Neural progenitor cell (in vitro differentiated cells): ENCODE results near the gene SLC19A3. TPM values are rescaled to one million over a fixed set of nuclear protein-coding genes. Genes with fewer than 3 reads are reported as not detected.
"Not testable (repeated sequence)": the region's sequence is repeated elsewhere in the genome, so short reads cannot be mapped to it uniquely, and the experiment has no call there.

Source experiments
- DNase-seq: peaks from one replicate; pipeline ENCODE4 v3.0.0-alpha.2; 2016; ENCODE audit warnings: low spot score
- H2AFZ ChIP-seq: fragments of 200-600 bp; sonication (generic); replicated peaks from 2 replicates; pipeline ENCODE4 v1.6.1; 2016; ENCODE audit warnings: antibody characterized with exemption
- H3F3A ChIP-seq: fragments of 200-600 bp; sonication (generic); 2 replicates; pipeline ENCODE4 v1.6.1; 2016; ENCODE audit warnings: antibody characterized with exemption, low read depth
- H3K27ac ChIP-seq: fragments of 200-600 bp; sonication (generic); 2 replicates; pipeline ENCODE4 v1.5.1; 2016; ENCODE audit warnings: mild to moderate bottlenecking
- H3K27me3 ChIP-seq: fragments of 200-600 bp; sonication (generic); 2 replicates; pipeline ENCODE4 v1.6.1; 2016; ENCODE audit warnings: mild to moderate bottlenecking, moderate library complexity
- H3K36me3 ChIP-seq: fragments of 200-600 bp; sonication (generic); 2 replicates; pipeline ENCODE4 v1.5.1; 2016
- H3K4me1 ChIP-seq: fragments of 200-600 bp; sonication (generic); 2 replicates; pipeline ENCODE4 v1.6.1; 2016; ENCODE audit warnings: mixed run types
- H3K4me2 ChIP-seq: fragments of 200-600 bp; sonication (generic); 2 replicates; pipeline ENCODE4 v1.6.1; 2016
- H3K4me3 ChIP-seq: fragments of 200-600 bp; sonication (generic); 2 replicates; pipeline ENCODE4 v1.5.1; 2016
- H3K79me2 ChIP-seq: fragments of 200-600 bp; sonication (generic); 2 replicates; pipeline ENCODE4 v1.6.1; 2016; ENCODE audit warnings: low read depth
- H3K9ac ChIP-seq: fragments of 200-600 bp; sonication (generic); 2 replicates; pipeline ENCODE4 v1.6.1; 2016
- H3K9me3 ChIP-seq: fragments of 200-600 bp; sonication (generic); 2 replicates; pipeline ENCODE4 v1.5.1; 2016; ENCODE audit warnings: low read depth
- H4K20me1 ChIP-seq: fragments of 200-600 bp; sonication (generic); 2 replicates; pipeline ENCODE4 v1.6.1; 2016; ENCODE audit warnings: low read depth
- H3K27ac Mint-ChIP-seq: 3 replicates; pipeline ENCODE4 v1.8.0; 2021; ENCODE audit warnings: mixed read lengths
- H3K27me3 Mint-ChIP-seq: 2 replicates; pipeline ENCODE4 v1.8.0; 2022; ENCODE audit warnings: low read depth, mild to moderate bottlenecking, inconsistent platforms, moderate library complexity, mixed read lengths; ENCODE audit not compliant: insufficient read depth
- H3K36me3 Mint-ChIP-seq: 3 replicates; pipeline ENCODE4 v1.8.0; 2021; ENCODE audit warnings: mixed read lengths
- H3K4me1 Mint-ChIP-seq: 3 replicates; pipeline ENCODE4 v1.8.0; 2021; ENCODE audit warnings: mixed read lengths
- H3K4me3 Mint-ChIP-seq: 3 replicates; pipeline ENCODE4 v1.8.0; 2021; ENCODE audit warnings: mild to moderate bottlenecking, moderate library complexity, mixed read lengths
- H3K9me3 Mint-ChIP-seq: 3 replicates; pipeline ENCODE4 v1.8.0; 2020; ENCODE audit warnings: mixed read lengths
- EZH2 ChIP-seq: fragments of 200-600 bp; sonication (generic); IDR thresholded peaks from 2 replicates; pipeline ENCODE4 v1.6.1; 2017; ENCODE audit warnings: antibody characterized with exemption, mild to moderate bottlenecking, moderate library complexity
- EZH2phosphoT487 ChIP-seq: fragments of 200-600 bp; sonication (generic); IDR thresholded peaks from 2 replicates; pipeline ENCODE4 v1.6.1; 2017; ENCODE audit warnings: antibody characterized with exemption
- total RNA-seq: library from RNA; depleted of rRNA; stranded (reverse); fragments of >200 nt; gene quantifications from 2 replicates; pipeline ENCODE4 v1.2.3, GENCODE V29; 2015; ENCODE audit warnings: low replicate concordance
- TF ChIP-seq, protein P1 (sequence below): fragments of 200-600 bp; sonication (generic); IDR thresholded peaks from 2 replicates; pipeline ENCODE4 v1.5.1; 2017; ENCODE audit warnings: antibody characterized with exemption, mild to moderate bottlenecking

Gene SLC19A3
- total RNA-seq, 1 donor from 2014 or later, result 1.6 TPM

DNA sequence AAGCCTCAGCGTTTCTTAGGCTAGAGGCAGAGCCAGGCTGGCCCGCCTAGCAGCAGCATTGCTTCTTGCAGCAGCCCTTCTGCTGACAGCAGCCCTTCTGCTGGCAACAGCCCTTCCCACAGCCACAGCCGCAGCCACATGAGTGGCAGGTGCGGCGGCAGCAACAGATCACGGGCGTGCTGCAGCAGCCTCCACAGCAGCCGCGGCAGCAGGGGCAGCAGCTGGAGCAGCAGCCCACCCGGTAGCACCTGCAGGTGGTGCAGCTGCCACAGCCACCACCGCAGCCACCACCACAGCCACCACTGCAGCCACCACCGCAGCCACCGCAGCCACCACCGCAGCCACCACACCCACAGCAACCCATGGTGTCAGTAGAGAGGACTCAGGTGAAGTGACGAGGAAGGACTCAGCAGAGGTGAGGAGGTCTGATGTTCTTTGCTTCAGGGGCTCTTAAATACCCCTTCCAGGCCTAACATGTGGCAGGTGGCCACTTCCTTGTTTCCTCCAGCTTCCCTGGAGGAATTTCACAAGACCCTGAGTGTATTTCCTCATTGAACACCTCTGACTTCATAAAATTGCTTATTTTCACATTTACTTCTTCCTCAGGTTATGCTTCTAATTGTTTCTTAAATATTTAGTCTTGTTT lies 6.7 kb upstream of the SLC19A3 start, which contains the start of gene SCYGR6:
Gene SCYGR6 (minus strand): TSS at position 364 of the 646 bp plus-strand sequence. CDS start 0 bp downstream, at position 364.
- Histone ChIP-seq H3K4me2 (no peak within 1 kb of the TSS), H3K27me3 (no peaks in the 10 kb centered on the region), H3K9ac (no peak within 1 kb of the TSS), H3K4me1 (no peaks in the 10 kb centered on the region), H2AFZ (no peak within 1 kb of the TSS), H3K36me3 (no peaks in the 10 kb centered on the region), H4K20me1 (no peaks in the 10 kb centered on the region), H3K9me3 (no peaks in the 10 kb centered on the region), H3K27ac (no peak within 1 kb of the TSS), H3K4me3 (no peak within 1 kb of the TSS), H3K79me2 (no peaks in the 10 kb centered on the region), H3F3A (no peaks in the 10 kb centered on the region)
- no peak within 1 kb of the TSS for H3K4me3 Mint-ChIP-seq
- peaks cover 3% of the 10 kb centered on the region for H3K27me3 Mint-ChIP-seq
- no peaks in the 10 kb centered on the region for H3K4me1 Mint-ChIP-seq
- H3K9me3 Mint-ChIP-seq, result no peaks in the 10 kb centered on the region
- no peak for TF ChIP-seq EZH2phosphoT487
- no peak for TF ChIP-seq EZH2
- TF ChIP-seq, protein P1, sequence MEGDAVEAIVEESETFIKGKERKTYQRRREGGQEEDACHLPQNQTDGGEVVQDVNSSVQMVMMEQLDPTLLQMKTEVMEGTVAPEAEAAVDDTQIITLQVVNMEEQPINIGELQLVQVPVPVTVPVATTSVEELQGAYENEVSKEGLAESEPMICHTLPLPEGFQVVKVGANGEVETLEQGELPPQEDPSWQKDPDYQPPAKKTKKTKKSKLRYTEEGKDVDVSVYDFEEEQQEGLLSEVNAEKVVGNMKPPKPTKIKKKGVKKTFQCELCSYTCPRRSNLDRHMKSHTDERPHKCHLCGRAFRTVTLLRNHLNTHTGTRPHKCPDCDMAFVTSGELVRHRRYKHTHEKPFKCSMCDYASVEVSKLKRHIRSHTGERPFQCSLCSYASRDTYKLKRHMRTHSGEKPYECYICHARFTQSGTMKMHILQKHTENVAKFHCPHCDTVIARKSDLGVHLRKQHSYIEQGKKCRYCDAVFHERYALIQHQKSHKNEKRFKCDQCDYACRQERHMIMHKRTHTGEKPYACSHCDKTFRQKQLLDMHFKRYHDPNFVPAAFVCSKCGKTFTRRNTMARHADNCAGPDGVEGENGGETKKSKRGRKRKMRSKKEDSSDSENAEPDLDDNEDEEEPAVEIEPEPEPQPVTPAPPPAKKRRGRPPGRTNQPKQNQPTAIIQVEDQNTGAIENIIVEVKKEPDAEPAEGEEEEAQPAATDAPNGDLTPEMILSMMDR, result no peak
- no peaks in the 10 kb centered on the region for H3K36me3 Mint-ChIP-seq
- no peak for DNase-seq
- H3K27ac Mint-ChIP-seq, result no peak within 1 kb of the TSS

DNA sequence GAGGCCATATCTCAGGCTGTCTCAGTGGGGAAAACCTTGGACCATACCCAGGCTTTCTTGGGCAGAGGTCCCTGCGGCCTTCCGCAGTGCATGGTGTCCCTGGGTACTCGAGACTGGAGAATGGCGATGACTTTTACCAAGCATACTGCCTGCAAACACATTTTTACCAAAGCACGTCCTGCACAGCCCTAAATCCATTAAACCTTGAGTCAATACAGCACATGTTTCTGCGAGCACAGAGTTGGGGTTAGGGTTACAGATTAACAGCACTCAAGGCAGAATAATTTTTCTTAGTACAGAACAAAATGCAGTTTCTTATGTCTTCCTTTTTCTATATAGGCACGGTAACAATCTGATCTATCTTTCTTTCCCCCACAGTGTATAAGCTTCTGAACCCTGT lies 5.0 kb upstream of the SLC19A3 start:
- H3K27ac Mint-ChIP-seq, H3K27ac ChIP-seq: not testable (repeated sequence)

DNA sequence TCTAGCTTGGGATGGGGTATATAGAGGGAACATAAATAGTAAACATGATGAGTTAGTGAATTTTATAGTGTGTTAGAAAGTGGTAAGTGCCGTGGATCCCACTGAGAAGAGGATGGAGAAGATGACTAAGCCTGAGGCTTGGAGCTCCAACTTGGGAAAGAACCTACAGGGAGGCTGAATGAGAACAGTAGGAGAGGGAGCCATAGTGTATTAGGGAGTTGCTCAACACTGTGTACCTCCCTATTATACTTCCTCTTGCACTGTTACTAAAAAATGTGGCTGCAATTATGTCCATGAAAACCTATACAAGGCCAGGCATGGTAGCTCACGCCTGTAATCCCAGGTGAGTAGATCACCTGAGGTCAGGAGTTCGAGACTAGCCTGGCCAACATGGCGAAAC lies 2.9 kb upstream of the SLC19A3 start:
- TF ChIP-seq, protein P1, result no peak
- TF ChIP-seq EZH2phosphoT487, result no peak
- Mint-ChIP-seq H3K27me3 (peaks cover 15% of the 10 kb centered on the region), H3K4me1 (peaks cover 3% of the 10 kb centered on the region), H3K27ac (no peak overlapping the region), H3K36me3 (no peaks in the 10 kb centered on the region), H3K4me3 (no peak overlapping the region), H3K9me3 (no peaks in the 10 kb centered on the region)
- no peak overlapping the region for H3K4me2 ChIP-seq
- peaks cover 19% of the 10 kb centered on the region for H3K27me3 ChIP-seq
- H3K36me3 ChIP-seq, result no peaks in the 10 kb centered on the region
- H4K20me1 ChIP-seq, result no peaks in the 10 kb centered on the region
- H3K9ac ChIP-seq, result no peak overlapping the region
- no peak overlapping the region for H2AFZ ChIP-seq
- H3K4me1 ChIP-seq, result no peaks in the 10 kb centered on the region
- no peak for DNase-seq
- no peaks in the 10 kb centered on the region for H3K9me3 ChIP-seq
- no peak overlapping the region for H3K4me3 ChIP-seq
- H3K27ac ChIP-seq, result no peak overlapping the region
- H3F3A ChIP-seq, result peaks cover 10% of the 10 kb centered on the region
- no peaks in the 10 kb centered on the region for H3K79me2 ChIP-seq

More for the DNA sequence above, 5.0 kb upstream of the SLC19A3 start:
- H3K4me2 ChIP-seq, DNase-seq, H3F3A ChIP-seq, H3K9me3 Mint-ChIP-seq, H3K36me3 ChIP-seq, H3K79me2 ChIP-seq, H3K27me3 Mint-ChIP-seq, H3K4me3 Mint-ChIP-seq, H3K36me3 Mint-ChIP-seq, H2AFZ ChIP-seq, H3K9me3 ChIP-seq, H3K9ac ChIP-seq, H3K27me3 ChIP-seq, H3K4me1 Mint-ChIP-seq, H3K4me1 ChIP-seq, H3K4me3 ChIP-seq, H4K20me1 ChIP-seq: not testable (repeated sequence)

DNA sequence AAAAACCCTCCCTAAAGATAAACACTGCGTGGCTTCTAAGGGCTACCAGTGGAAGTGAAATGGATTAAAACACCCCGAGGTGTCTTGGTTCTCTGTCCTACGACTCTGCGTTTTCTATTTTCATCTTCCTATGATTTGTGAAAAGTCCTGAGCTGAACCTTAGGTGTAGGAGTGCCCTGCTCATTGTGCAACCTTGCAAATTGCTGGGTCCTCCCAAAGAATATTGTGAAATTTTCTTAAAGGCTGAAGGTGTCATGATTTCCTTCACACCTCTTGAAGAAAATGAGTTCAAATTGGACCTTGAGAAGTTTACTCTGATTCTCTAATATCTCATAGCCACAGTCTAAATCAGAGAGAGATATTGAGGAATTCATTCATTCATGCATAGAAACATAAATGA lies 1.8 kb upstream of the SLC19A3 start:
- Mint-ChIP-seq H3K27ac (no peak overlapping the region), H3K36me3 (no peaks in the 10 kb centered on the region), H3K27me3 (peaks cover 16% of the 10 kb centered on the region), H3K9me3 (no peaks in the 10 kb centered on the region), H3K4me3 (no peak overlapping the region), H3K4me1 (peaks cover 3% of the 10 kb centered on the region)
- TF ChIP-seq EZH2 (no peak), EZH2phosphoT487 (no peak)
- TF ChIP-seq, protein P1, result no peak
- no peaks in the 10 kb centered on the region for H4K20me1 ChIP-seq
- H3K9ac ChIP-seq, result no peak overlapping the region
- no peak overlapping the region for H3K4me2 ChIP-seq
- no peaks in the 10 kb centered on the region for H3K4me1 ChIP-seq
- H2AFZ ChIP-seq, result no peak overlapping the region
- H3K27ac ChIP-seq, result no peak overlapping the region
- no peak overlapping the region for H3K4me3 ChIP-seq
- no peaks in the 10 kb centered on the region for H3K36me3 ChIP-seq
- no peak for DNase-seq
- H3F3A ChIP-seq, result peaks cover 10% of the 10 kb centered on the region
- no peaks in the 10 kb centered on the region for H3K9me3 ChIP-seq
- H3K79me2 ChIP-seq, result no peaks in the 10 kb centered on the region
- peaks cover 19% of the 10 kb centered on the region for H3K27me3 ChIP-seq
